GM12891 (cell line): ENCODE measurements around the gene TXNL1.

Experiments used
- PAX5 ChIP-seq: IDR thresholded peaks from 2 replicates; pipeline ENCODE4 v1.6.1; 2011; ENCODE audit warnings: low read length, moderate library complexity, mild to moderate bottlenecking; ENCODE audit not compliant: insufficient read depth, severe bottlenecking
- POLR2A ChIP-seq: IDR thresholded peaks from 2 replicates; pipeline ENCODE4 v1.6.1; 2011; ENCODE audit warnings: low read depth, low read length, control low read depth
- POLR2AphosphoS5 ChIP-seq: IDR thresholded peaks from 2 replicates; pipeline ENCODE4 v1.6.1; 2011; ENCODE audit warnings: low read depth, low read length, control low read depth
- POU2F2 ChIP-seq: IDR thresholded peaks from 2 replicates; pipeline ENCODE4 v1.6.1; 2011; ENCODE audit warnings: low read depth, mild to moderate bottlenecking, control low read depth, low read length, moderate library complexity
- SPI1 ChIP-seq: IDR thresholded peaks from 2 replicates; pipeline ENCODE4 v1.6.1; 2011; ENCODE audit warnings: low read depth, low read length, control low read depth
- TAF1 ChIP-seq: IDR thresholded peaks from 2 replicates; pipeline ENCODE4 v1.6.1; 2011; ENCODE audit warnings: low read depth, low read length, control low read depth

DNA sequence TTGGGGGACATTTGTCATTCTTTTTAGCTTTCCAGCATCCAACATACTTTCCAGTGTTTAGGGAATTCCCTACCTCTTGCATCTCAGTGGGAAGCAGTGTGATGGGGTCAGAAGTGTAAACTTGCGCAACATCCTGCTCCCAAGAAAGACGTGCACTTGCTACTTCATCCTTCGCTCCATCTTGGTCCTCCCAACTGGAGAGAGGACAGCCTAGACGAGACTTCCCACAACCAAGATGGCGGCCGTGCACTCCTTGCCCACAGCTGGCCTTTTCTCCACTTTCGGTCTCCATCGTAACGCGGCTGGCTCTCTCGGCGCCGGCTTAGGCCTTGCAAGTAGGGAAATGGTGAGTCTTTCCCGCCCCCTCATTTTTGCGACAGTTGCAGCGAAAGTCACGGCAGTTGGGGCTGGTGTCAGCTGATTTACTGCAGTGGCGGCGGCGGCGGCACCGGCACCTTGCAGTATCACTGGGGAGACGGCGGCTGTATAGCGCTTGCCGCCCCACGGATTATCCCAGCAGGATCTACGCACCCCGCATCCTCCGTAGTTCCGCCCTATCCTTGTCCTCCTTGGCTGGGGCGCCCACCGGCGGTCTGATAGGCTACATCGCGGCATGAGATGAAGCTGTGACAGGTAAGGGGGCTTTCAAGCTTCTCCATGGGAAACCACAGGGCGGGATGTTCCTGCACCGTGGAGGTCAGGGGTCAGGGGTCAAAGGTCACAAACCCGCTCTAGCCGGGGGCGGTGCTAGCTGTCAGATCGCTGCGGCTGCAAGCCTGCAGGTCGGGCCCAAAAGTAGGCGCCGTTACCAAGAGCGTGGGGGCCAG lies 12.8 kb upstream of the TXNL1 start, which contains the start of gene WDR7:
- TF ChIP-seq POLR2AphosphoS5 (peak; percentile 55; the same call in 1 of the 2 replicates), POLR2A (peak; percentile 69), TAF1 (peak; percentile 60; the same call in 1 of the 2 replicates), PAX5 (no peak), SPI1 (no peak), POU2F2 (peak; percentile 94)
